Neural cell (in vitro differentiated cells): ENCODE results near the gene CCDC69.

Experiments used
- EP300 ChIP-seq: fragments of 450-650 bp; conservative IDR thresholded peaks from 2 replicates; pipeline ENCODE4 v1.6.1; 2014; ENCODE audit warnings: antibody characterized with exemption, mild to moderate bottlenecking, moderate library complexity; ENCODE audit not compliant: poor library complexity, severe bottlenecking
- EZH2 ChIP-seq: fragments of 200-600, 300-800 bp; shearing (Covaris generic), sonication (generic); IDR thresholded peaks from 2 replicates; pipeline ENCODE4 v1.6.1; 2014; ENCODE audit warnings: antibody characterized with exemption, low read length, borderline replicate concordance, mild to moderate bottlenecking; ENCODE audit not compliant: insufficient read depth, poor library complexity, severe bottlenecking
- POLR2AphosphoS5 ChIP-seq: IDR thresholded peaks from 2 replicates; pipeline ENCODE4 v1.6.1; 2012
- RAD21 ChIP-seq: fragments of 450-650 bp; conservative IDR thresholded peaks from 2 replicates; pipeline ENCODE4 v1.6.1; 2014; ENCODE audit warnings: antibody characterized with exemption, mild to moderate bottlenecking, moderate library complexity
- TAF1 ChIP-seq: IDR thresholded peaks from 2 replicates; pipeline ENCODE4 v1.6.1; 2012; ENCODE audit warnings: low read depth
- TF ChIP-seq, protein P1 (sequence below): fragments of 450-650 bp; IDR thresholded peaks from 2 replicates; pipeline ENCODE4 v1.5.1; 2014; ENCODE audit warnings: antibody characterized with exemption, mild to moderate bottlenecking, moderate library complexity; ENCODE audit not compliant: poor library complexity, severe bottlenecking
- TF ChIP-seq, protein P2 (sequence below): IDR thresholded peaks from 2 replicates; pipeline ENCODE4 v1.6.1; 2012; ENCODE audit warnings: borderline replicate concordance

DNA sequence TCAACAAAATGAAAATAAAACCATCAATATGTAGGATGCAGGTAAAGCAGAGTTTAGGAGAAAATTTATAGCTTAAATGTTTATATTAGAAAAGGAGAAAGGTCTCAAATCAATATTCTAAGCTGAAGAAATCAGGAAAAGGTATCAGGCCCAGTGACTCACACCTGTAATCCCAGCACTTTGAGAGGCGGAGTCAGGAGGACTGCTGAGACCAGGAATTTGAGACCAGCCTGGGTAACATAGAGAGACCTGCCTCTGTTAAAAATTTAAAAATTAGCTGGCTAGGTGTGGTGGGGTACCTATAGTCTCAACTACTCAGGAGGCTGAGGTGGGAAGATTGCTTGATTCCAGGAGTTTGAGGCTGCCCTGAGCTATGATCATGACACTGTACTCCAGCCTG, 32.2 kb downstream of the CCDC69 start:
- TF ChIP-seq TAF1 (no peak), POLR2AphosphoS5 (no peak), EZH2 (no peak), RAD21 (no peak), EP300 (no peak)
- TF ChIP-seq, protein P1, sequence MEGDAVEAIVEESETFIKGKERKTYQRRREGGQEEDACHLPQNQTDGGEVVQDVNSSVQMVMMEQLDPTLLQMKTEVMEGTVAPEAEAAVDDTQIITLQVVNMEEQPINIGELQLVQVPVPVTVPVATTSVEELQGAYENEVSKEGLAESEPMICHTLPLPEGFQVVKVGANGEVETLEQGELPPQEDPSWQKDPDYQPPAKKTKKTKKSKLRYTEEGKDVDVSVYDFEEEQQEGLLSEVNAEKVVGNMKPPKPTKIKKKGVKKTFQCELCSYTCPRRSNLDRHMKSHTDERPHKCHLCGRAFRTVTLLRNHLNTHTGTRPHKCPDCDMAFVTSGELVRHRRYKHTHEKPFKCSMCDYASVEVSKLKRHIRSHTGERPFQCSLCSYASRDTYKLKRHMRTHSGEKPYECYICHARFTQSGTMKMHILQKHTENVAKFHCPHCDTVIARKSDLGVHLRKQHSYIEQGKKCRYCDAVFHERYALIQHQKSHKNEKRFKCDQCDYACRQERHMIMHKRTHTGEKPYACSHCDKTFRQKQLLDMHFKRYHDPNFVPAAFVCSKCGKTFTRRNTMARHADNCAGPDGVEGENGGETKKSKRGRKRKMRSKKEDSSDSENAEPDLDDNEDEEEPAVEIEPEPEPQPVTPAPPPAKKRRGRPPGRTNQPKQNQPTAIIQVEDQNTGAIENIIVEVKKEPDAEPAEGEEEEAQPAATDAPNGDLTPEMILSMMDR: no peak
- TF ChIP-seq, protein P2, sequence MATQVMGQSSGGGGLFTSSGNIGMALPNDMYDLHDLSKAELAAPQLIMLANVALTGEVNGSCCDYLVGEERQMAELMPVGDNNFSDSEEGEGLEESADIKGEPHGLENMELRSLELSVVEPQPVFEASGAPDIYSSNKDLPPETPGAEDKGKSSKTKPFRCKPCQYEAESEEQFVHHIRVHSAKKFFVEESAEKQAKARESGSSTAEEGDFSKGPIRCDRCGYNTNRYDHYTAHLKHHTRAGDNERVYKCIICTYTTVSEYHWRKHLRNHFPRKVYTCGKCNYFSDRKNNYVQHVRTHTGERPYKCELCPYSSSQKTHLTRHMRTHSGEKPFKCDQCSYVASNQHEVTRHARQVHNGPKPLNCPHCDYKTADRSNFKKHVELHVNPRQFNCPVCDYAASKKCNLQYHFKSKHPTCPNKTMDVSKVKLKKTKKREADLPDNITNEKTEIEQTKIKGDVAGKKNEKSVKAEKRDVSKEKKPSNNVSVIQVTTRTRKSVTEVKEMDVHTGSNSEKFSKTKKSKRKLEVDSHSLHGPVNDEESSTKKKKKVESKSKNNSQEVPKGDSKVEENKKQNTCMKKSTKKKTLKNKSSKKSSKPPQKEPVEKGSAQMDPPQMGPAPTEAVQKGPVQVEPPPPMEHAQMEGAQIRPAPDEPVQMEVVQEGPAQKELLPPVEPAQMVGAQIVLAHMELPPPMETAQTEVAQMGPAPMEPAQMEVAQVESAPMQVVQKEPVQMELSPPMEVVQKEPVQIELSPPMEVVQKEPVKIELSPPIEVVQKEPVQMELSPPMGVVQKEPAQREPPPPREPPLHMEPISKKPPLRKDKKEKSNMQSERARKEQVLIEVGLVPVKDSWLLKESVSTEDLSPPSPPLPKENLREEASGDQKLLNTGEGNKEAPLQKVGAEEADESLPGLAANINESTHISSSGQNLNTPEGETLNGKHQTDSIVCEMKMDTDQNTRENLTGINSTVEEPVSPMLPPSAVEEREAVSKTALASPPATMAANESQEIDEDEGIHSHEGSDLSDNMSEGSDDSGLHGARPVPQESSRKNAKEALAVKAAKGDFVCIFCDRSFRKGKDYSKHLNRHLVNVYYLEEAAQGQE: no peak
